Measurements from ENCODE around the gene ADPRHL1. TPM values are rescaled to one million over a fixed set of nuclear protein-coding genes. Genes with fewer than 3 reads are reported as not detected.

Gene ADPRHL1
- total RNA-seq, 4 donors from 2014 or later = 1.9 to 9.4 (median 6.5) TPM

DNA sequence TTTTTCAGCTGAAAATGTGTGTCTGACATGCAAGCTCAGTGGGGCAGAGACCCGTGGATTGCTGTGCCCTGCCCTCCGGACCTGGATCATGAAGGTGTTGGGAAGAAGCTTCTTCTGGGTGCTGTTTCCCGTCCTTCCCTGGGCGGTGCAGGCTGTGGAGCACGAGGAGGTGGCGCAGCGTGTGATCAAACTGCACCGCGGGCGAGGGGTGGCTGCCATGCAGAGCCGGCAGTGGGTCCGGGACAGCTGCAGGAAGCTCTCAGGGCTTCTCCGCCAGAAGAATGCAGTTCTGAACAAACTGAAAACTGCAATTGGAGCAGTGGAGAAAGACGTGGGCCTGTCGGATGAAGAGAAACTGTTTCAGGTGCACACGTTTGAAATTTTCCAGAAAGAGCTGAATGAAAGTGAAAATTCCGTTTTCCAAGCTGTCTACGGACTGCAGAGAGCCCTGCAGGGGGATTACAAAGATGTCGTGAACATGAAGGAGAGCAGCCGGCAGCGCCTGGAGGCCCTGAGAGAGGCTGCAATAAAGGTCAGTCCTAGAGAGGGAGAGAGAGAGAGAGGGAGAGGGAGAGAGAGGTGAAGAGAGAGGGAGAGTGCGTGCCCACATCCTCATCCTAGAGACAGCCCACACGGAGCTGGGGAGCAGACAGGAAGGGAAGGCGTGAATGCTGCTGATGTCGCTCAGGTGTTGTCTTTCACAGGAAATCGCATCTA, 42.4 kb upstream of the ADPRHL1 start:
- 79 to 80% methylated on average over 26 of the region's 26 CpGs for WGBS, 2 donors
- TF ChIP-seq, protein P1, sequence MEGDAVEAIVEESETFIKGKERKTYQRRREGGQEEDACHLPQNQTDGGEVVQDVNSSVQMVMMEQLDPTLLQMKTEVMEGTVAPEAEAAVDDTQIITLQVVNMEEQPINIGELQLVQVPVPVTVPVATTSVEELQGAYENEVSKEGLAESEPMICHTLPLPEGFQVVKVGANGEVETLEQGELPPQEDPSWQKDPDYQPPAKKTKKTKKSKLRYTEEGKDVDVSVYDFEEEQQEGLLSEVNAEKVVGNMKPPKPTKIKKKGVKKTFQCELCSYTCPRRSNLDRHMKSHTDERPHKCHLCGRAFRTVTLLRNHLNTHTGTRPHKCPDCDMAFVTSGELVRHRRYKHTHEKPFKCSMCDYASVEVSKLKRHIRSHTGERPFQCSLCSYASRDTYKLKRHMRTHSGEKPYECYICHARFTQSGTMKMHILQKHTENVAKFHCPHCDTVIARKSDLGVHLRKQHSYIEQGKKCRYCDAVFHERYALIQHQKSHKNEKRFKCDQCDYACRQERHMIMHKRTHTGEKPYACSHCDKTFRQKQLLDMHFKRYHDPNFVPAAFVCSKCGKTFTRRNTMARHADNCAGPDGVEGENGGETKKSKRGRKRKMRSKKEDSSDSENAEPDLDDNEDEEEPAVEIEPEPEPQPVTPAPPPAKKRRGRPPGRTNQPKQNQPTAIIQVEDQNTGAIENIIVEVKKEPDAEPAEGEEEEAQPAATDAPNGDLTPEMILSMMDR (IDR thresholded peaks at IDR 0.05) = no peak
- no peak for TF ChIP-seq POLR2A (IDR thresholded peaks at IDR 0.05)
- H3K4me3 ChIP-seq (ENCODE audit: low read depth, poor library complexity, severe bottlenecking) = no peak overlapping the region
- DNase-seq (ENCODE audit: low spot score in 2 of 2) = no peak
- intact Hi-C loops (cut with DNase I; ENCODE audit: low total_unique reads) = no loop called here

GRCh38 chr13:113493315-113493951, 40.1 kb upstream of the ADPRHL1 start:
- 17 to 19% methylated on average over 5 of the region's 5 CpGs for WGBS, 2 donors
- intact Hi-C loops (cut with DNase I; ENCODE audit: low total_unique reads) = no loop called here
- no peak for DNase-seq (ENCODE audit: low spot score in 2 of 2)
- no peak overlapping the region for H3K4me3 ChIP-seq (ENCODE audit: low read depth, poor library complexity, severe bottlenecking)
- TF ChIP-seq POLR2A (IDR thresholded peaks at IDR 0.05) = no peak
- TF ChIP-seq, protein P1 (IDR thresholded peaks at IDR 0.05) = no peak

- intact Hi-C loops (cut with DNase I; ENCODE audit: low total_unique reads) = no loop called here
- 72 to 89% methylated on average over 9 of the region's 9 CpGs for WGBS, 2 donors
- TF ChIP-seq POLR2A (IDR thresholded peaks at IDR 0.05) = no peak
- TF ChIP-seq, protein P1 (IDR thresholded peaks at IDR 0.05) = no peak
- no peak overlapping the region for H3K4me3 ChIP-seq (ENCODE audit: low read depth, poor library complexity, severe bottlenecking)
- no peak for DNase-seq (ENCODE audit: low spot score in 2 of 2)
Observed at GRCh38 chr13:113491982-113492381, 38.7 kb upstream of the ADPRHL1 start.

DNA sequence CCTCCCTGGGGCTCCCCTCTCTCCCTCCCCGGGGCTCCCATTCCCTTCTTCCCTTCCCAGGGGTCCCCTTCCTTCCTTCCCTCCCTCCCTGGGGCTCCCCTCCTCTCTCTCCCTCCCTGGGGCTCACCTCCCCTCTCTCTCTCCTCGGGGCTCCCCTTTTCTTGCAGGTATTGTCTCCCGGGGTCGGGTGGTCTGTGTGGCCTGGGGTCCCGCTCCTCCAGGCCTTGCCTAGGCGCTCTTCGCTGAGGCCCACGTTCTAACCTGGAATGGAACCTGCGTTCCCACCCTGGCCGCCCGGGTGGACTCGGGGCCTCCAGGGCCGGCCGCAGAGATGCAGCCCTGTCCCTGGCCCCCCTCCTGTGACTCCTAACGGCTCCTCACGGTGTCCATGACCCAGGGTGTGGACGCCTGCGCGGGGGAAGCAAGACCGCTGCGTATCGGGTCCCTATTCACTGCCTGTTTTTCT, 38.2 kb upstream of the ADPRHL1 start:
- intact Hi-C loops (cut with DNase I; ENCODE audit: low total_unique reads) = no loop called here
- WGBS, 2 donors = 3 to 7% methylated on average over 22 of the region's 22 CpGs

DNA sequence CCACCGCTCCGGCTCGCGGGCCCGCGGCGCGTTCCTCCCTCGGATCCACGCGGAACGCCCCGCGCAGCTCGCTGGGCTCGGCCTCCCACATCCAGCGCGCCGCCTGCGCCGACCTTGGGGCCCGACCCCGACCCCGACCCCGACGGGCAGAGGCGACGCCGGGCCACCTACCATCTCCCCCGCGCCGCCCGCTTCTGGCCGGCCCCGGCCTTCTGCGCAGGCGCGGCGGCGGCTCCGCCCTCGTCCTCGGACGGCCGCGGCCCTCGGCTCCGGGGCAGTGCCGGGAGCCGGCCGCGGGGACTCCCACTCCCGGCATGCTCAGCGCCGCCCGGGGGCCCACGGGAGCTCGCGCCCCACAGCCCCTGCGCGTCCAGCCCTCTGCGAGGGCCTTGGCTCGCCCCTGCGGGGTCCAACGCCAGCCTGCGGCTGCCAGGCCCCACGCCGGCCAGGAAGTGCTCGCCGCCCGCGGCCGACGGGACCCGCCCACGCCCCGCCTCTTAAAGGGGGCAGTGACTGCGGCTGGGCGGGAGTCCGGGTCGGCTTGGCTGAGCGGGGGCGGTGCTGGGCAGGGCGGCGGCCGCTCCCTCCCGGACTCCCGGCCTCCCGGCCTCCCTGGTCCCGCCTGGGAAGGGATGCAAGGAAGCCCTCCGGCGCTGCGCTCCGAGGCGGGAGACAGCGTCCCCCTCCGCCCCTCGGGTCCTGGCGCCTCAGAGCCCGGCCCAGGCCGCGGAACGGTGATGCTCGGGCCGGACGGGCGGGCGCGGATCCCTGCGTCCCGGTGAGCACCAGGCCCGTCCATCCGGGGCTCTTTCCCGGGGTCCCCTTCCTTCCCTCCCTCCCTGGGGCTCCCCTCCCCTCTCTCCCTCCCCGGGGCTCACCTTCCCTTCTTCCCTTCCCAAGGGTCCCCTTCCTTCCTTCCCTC, 37.5 kb upstream of the ADPRHL1 start, which contains the start of gene DCUN1D2:
Gene DCUN1D2 (minus strand): TSS at position 216 of the 922 bp plus-strand sequence. CDS start 42 bp downstream, at position 174.
- intact Hi-C loops (cut with DNase I; ENCODE audit: low total_unique reads) = no loop called here
- DNase-seq (ENCODE audit: low spot score in 2 of 2) = peak; percentile 88 to 98
- peak in 1 of 2 donors; percentile 58 for TF ChIP-seq POLR2A (IDR thresholded peaks at IDR 0.05)
- TF ChIP-seq, protein P1 (IDR thresholded peaks at IDR 0.05) = no peak
- peak within 1 kb of the TSS; percentile 75 for H3K4me3 ChIP-seq (ENCODE audit: low read depth, poor library complexity, severe bottlenecking)
- WGBS, 2 donors = 0 to 1% methylated on average over 17 to 21 of the region's 115 CpGs

More for the DNA sequence above, 38.2 kb upstream of the ADPRHL1 start:
- peak overlapping the region; percentile 75 for H3K4me3 ChIP-seq (ENCODE audit: low read depth, poor library complexity, severe bottlenecking)
- no peak for TF ChIP-seq POLR2A (IDR thresholded peaks at IDR 0.05)
- TF ChIP-seq, protein P1 (IDR thresholded peaks at IDR 0.05) = no peak
- DNase-seq (ENCODE audit: low spot score in 2 of 2) = peak in 1 of 2 donors; percentile 29
